PC-3 (cell line): ENCODE measurements around the gene MB. TPM values are rescaled to one million over a fixed set of nuclear protein-coding genes. Genes with fewer than 3 reads are reported as not detected.

ENCODE experiments used
- ATAC-seq: fragments of 200-7000 bp; cut with Tn5 transposase; 2 replicates; pipeline ENCODE4 v1.9.1; 2020; ENCODE audit warnings: mild to moderate bottlenecking, moderate library complexity
- BruUV-seq: library from RNA; stranded (reverse); fragments of 400-500 nt; replicated peaks from 2 replicates; lab custom pipeline; 2021; lab: Mats Ljungman, UMichigan
- CTCF ChIA-PET: fragments of 300-600 bp; sonication (Branson Sonifier 250); formaldehyde crosslinking; loops from one replicate; lab custom pipeline; 2022; ENCODE audit warnings: antibody characterized with exemption; lab: Charles Lee
- POLR2A ChIA-PET: fragments of 300-600 bp; sonication (Branson Sonifier 250); formaldehyde crosslinking; loops from one replicate; lab custom pipeline; 2022; ENCODE audit warnings: antibody characterized with exemption; ENCODE audit not compliant: unreplicated experiment; lab: Charles Lee
- DNase-seq: peaks from one replicate; pipeline ENCODE4 v3.0.0-alpha.2; 2015
- H2AFZ ChIP-seq: fragments of 300-600 bp; sonication (generic); 2 replicates; pipeline ENCODE4 v1.6.0; 2016; ENCODE audit warnings: antibody characterized with exemption, low read length
- H3F3A ChIP-seq: fragments of 300-600 bp; sonication (generic); one replicate; pipeline ENCODE4 v1.6.0; 2017; ENCODE audit warnings: antibody characterized with exemption, low read length, control low read depth, mild to moderate bottlenecking; ENCODE audit not compliant: unreplicated experiment
- H3K27ac ChIP-seq: fragments of 300-600 bp; sonication (generic); 2 replicates; pipeline ENCODE4 v1.5.1; 2016; ENCODE audit warnings: mild to moderate bottlenecking, low read length
- H3K27me3 ChIP-seq: fragments of 300-600 bp; sonication (generic); 2 replicates; pipeline ENCODE4 v1.6.1; 2016; ENCODE audit warnings: low read length, mixed read lengths
- H3K36me3 ChIP-seq: fragments of 300-600 bp; sonication (generic); 2 replicates; pipeline ENCODE4 v1.6.1; 2016; ENCODE audit warnings: low read depth, mixed run types, low read length, mixed read lengths
- H3K4me1 ChIP-seq: fragments of 300-600 bp; sonication (generic); 2 replicates; pipeline ENCODE4 v1.5.1; 2016; ENCODE audit warnings: low read length; ENCODE audit not compliant: insufficient read depth
- H3K4me2 ChIP-seq: fragments of 300-600 bp; sonication (generic); 2 replicates; pipeline ENCODE4 v1.6.0; 2016; ENCODE audit warnings: low read length
- H3K4me3 ChIP-seq: fragments of 300-600 bp; sonication (generic); 2 replicates; pipeline ENCODE4 v1.5.1; 2016; ENCODE audit warnings: mild to moderate bottlenecking, low read length, mixed read lengths
- H3K79me2 ChIP-seq: fragments of 300-600 bp; sonication (generic); 2 replicates; pipeline ENCODE4 v1.6.1; 2017; ENCODE audit warnings: low read length, mixed read lengths
- H3K9ac ChIP-seq: fragments of 300-600 bp; sonication (generic); 2 replicates; pipeline ENCODE4 v1.6.0; 2016; ENCODE audit warnings: mild to moderate bottlenecking, low read length
- H3K9me2 ChIP-seq: fragments of 300-600 bp; sonication (generic); replicated peaks from 2 replicates; pipeline ENCODE4 v1.6.1; 2016; ENCODE audit warnings: mixed run types, low read length, mixed read lengths
- H3K9me3 ChIP-seq: fragments of 300-600 bp; sonication (generic); 2 replicates; pipeline ENCODE4 v1.6.1; 2016; ENCODE audit warnings: low read length, mixed read lengths
- H4K20me1 ChIP-seq: fragments of 300-600 bp; sonication (generic); 2 replicates; pipeline ENCODE4 v1.6.1; 2016; ENCODE audit warnings: low read length, mixed read lengths
- EZH2 ChIP-seq: fragments of 300-600 bp; sonication (generic); IDR thresholded peaks from one replicate; pipeline ENCODE4 v1.6.1; 2017; ENCODE audit warnings: antibody characterized with exemption, mild to moderate bottlenecking, low read length; ENCODE audit not compliant: unreplicated experiment
- EZH2phosphoT487 ChIP-seq: fragments of 300-600 bp; sonication (generic); IDR thresholded peaks from 2 replicates; pipeline ENCODE4 v1.6.1; 2018; ENCODE audit warnings: mild to moderate bottlenecking, antibody characterized with exemption, low read length, borderline replicate concordance
- intact Hi-C: fragments of 100-400 bp; cut with micrococcal nuclease; formaldehyde crosslinking; loops from 2 replicates; pipeline ENCODE4 v1.9.0; 2023
- total RNA-seq: library from RNA; depleted of rRNA; stranded (reverse); fragments of >200 nt; gene quantifications from 2 replicates; pipeline ENCODE4 v1.2.3, GENCODE V29; 2014
- TF ChIP-seq, protein P1 (sequence below): fragments of 300-600 bp; sonication (generic); conservative IDR thresholded peaks from 2 replicates; pipeline ENCODE4 v1.5.1; 2017; ENCODE audit warnings: antibody characterized with exemption, low read depth, mild to moderate bottlenecking, low read length

The MB gene
- total RNA-seq, 1 experiment from 2014 or later, result 14.6 TPM

DNA sequence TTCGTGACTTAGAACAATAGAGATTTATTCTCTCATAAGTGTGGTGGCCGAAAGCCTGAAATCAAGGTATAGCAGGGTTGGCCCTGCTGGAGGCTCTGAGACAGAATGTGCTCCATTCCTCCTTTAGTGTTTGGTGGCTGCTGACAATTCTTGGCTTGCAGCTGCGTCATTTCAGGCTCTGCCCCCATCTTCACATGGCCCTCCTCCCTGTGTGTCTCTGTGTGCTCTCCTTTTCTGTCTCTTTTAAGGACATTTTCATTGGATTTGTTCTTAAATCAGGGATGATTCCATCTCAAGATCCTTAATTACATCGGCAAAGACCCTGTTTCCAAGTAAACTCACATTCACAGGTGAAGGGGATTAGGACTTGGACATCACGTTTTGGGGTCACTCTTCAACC is 20.9 kb upstream of the MB start:
- TF ChIP-seq EZH2phosphoT487, result no peak
- intact Hi-C loops, result no loop called here
- Histone ChIP-seq H3F3A (no peaks in the 10 kb centered on the region), H4K20me1 (no peaks in the 10 kb centered on the region), H2AFZ (no peak overlapping the region), H3K9me2 (no peaks in the 10 kb centered on the region), H3K9me3 (no peaks in the 10 kb centered on the region), H3K9ac (no peak overlapping the region), H3K4me2 (no peak overlapping the region), H3K79me2 (no peaks in the 10 kb centered on the region), H3K4me3 (no peak overlapping the region), H3K4me1 (no peaks in the 10 kb centered on the region), H3K27ac (no peak overlapping the region), H3K36me3 (no peaks in the 10 kb centered on the region), H3K27me3 (no peaks in the 10 kb centered on the region)
- DNase-seq (no peak), ATAC-seq (no peak)
- POLR2A ChIA-PET, result no interaction called here
- CTCF ChIA-PET, result no interaction called here
- no TSS peak for BruUV-seq

DNA sequence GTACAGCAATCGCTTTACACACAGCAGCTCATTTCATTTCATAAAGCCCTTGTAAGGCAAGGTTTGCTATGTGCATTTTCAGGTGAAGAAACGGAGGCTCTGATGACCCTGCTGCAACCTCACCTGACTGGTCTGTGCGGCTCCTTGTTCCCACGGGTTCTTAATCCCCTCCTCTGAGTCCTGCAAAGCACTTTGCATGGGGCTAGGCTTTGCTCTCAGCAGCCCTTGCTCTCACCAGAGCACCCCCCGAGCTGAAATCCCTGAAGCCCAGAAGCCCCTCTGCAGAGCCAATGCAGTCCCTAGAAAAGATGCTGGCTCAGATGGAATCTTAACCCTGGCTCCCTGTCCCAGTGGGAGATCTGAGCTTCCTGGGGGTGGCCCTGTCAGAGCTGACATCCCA is 20.1 kb upstream of the MB start:
- DNase-seq (no peak), ATAC-seq (no peak)
- ChIA-PET POLR2A (no interaction called here), CTCF (no interaction called here)
- Histone ChIP-seq H3K79me2 (no peaks in the 10 kb centered on the region), H3K4me3 (no peak overlapping the region), H3K36me3 (no peaks in the 10 kb centered on the region), H3K9me3 (no peaks in the 10 kb centered on the region), H2AFZ (no peak overlapping the region), H3K4me2 (no peak overlapping the region), H3K27me3 (no peaks in the 10 kb centered on the region), H3K9me2 (no peaks in the 10 kb centered on the region), H3K4me1 (no peaks in the 10 kb centered on the region), H3K9ac (no peak overlapping the region), H3K27ac (no peak overlapping the region), H3F3A (no peaks in the 10 kb centered on the region), H4K20me1 (no peaks in the 10 kb centered on the region)
- BruUV-seq, result no TSS peak
- intact Hi-C loops, result no loop called here
- TF ChIP-seq, protein P1, sequence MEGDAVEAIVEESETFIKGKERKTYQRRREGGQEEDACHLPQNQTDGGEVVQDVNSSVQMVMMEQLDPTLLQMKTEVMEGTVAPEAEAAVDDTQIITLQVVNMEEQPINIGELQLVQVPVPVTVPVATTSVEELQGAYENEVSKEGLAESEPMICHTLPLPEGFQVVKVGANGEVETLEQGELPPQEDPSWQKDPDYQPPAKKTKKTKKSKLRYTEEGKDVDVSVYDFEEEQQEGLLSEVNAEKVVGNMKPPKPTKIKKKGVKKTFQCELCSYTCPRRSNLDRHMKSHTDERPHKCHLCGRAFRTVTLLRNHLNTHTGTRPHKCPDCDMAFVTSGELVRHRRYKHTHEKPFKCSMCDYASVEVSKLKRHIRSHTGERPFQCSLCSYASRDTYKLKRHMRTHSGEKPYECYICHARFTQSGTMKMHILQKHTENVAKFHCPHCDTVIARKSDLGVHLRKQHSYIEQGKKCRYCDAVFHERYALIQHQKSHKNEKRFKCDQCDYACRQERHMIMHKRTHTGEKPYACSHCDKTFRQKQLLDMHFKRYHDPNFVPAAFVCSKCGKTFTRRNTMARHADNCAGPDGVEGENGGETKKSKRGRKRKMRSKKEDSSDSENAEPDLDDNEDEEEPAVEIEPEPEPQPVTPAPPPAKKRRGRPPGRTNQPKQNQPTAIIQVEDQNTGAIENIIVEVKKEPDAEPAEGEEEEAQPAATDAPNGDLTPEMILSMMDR, result no peak
- TF ChIP-seq EZH2phosphoT487, result no peak
- TF ChIP-seq EZH2, result no peak

DNA sequence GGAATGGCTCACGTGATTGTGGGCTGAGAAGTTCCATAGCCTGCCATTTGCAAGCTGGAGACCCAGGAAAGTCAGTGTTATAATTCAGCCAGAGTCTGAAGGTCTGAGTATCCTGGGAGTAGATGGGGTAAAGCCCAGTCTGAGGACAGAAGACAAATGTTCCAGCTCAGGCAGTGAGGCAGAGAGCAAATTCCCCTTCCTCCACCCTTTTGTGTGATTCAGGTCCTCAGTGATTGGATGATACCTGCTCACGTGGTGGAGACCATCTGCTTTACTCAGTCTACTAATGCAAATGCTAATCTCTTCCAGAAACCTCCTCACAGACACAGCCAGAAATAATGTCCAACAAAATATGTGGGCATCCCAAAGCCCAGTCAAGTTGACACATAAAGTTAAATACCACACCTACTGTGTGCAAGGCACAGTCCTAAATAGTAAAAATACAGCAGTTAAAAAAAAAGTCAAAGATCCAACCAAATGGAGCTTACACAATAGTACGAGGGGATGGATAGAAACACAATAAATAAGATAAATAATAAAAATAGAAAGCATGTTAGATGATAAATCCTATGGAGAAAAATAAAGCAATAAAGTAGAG is 17.9 kb upstream of the MB start:
- H2AFZ ChIP-seq, result no peak overlapping the region
- H3F3A ChIP-seq, result no peaks in the 10 kb centered on the region
- H3K27ac ChIP-seq, result no peak overlapping the region
- no peaks in the 10 kb centered on the region for H3K27me3 ChIP-seq
- no peak for ATAC-seq
- no peak overlapping the region for H3K4me3 ChIP-seq
- no peaks in the 10 kb centered on the region for H3K79me2 ChIP-seq
- H3K9me2 ChIP-seq, result no peaks in the 10 kb centered on the region
- no peaks in the 10 kb centered on the region for H3K36me3 ChIP-seq
- ChIA-PET POLR2A (no interaction called here), CTCF (no interaction called here)
- H3K9ac ChIP-seq, result no peak overlapping the region
- peaks cover 6% of the 10 kb centered on the region; the same call in 1 of the 2 replicates for H3K4me1 ChIP-seq
- no peak overlapping the region for H3K4me2 ChIP-seq
- no peaks in the 10 kb centered on the region for H4K20me1 ChIP-seq
- intact Hi-C loops, result no loop called here
- DNase-seq, result no peak
- TF ChIP-seq EZH2 (no peak), EZH2phosphoT487 (no peak)
- TF ChIP-seq, protein P1, result no peak
- H3K9me3 ChIP-seq, result no peaks in the 10 kb centered on the region
- no TSS peak for BruUV-seq
